Fibroblast of lung (primary cell): Measurements from ENCODE around the gene AAR2. TPM values are rescaled to one million over a fixed set of nuclear protein-coding genes. Genes with fewer than 3 reads are reported as not detected.

ENCODE experiments used
- DNase-seq, 2 donors: peaks; one replicate each; pipeline versions ENCODE4 v3.0.0 to v3.0.0-alpha.2; 2010; ENCODE audit warnings: low read depth in 2 of 2
- H2AFZ ChIP-seq: 2 replicates; pipeline ENCODE4 v1.5.1; 2012; ENCODE audit warnings: low read length, control low read depth, inconsistent platforms
- H3K27ac ChIP-seq: 2 replicates; pipeline ENCODE4 v1.5.1; 2011; ENCODE audit warnings: low read length, control low read depth; ENCODE audit not compliant: insufficient read depth
- H3K27me3 ChIP-seq: 2 replicates; pipeline ENCODE4 v1.5.1; 2011; ENCODE audit warnings: mild to moderate bottlenecking, low read length; ENCODE audit not compliant: control insufficient read depth, insufficient read depth
- H3K36me3 ChIP-seq: 2 replicates; pipeline ENCODE4 v1.5.1; 2011; ENCODE audit warnings: low read length; ENCODE audit not compliant: control insufficient read depth, insufficient read depth
- H3K4me1 ChIP-seq: 2 replicates; pipeline ENCODE4 v1.5.1; 2011; ENCODE audit warnings: low read length; ENCODE audit not compliant: control insufficient read depth, insufficient read depth; ENCODE audit errors: extremely low read depth
- H3K4me2 ChIP-seq: 2 replicates; pipeline ENCODE4 v1.5.1; 2011; ENCODE audit warnings: low read length, control low read depth; ENCODE audit not compliant: insufficient read depth; ENCODE audit errors: extremely low read depth
- H3K4me3 ChIP-seq, 4 experiments: fragments of 200-600 bp in 1 of 4; sonication (generic) in 1 of 4; replicated peaks in 1 of 4; 2 replicates each; pipeline ENCODE4 v1.5.1; 2011 to 2016; ENCODE audit warnings: low read length in 4 of 4, low read depth in 3 of 4, mild to moderate bottlenecking in 3 of 4, control low read depth in 2 of 4, inconsistent platforms in 1 of 4, mixed read lengths in 1 of 4; ENCODE audit not compliant: insufficient read depth in 1 of 4; ENCODE audit errors: control extremely low read depth in 1 of 4
- H3K79me2 ChIP-seq: 2 replicates; pipeline ENCODE4 v1.5.1; 2012; ENCODE audit warnings: mild to moderate bottlenecking, low read length, inconsistent platforms; ENCODE audit not compliant: control insufficient read depth, insufficient read depth
- H3K9ac ChIP-seq: 2 replicates; pipeline ENCODE4 v1.5.1; 2011; ENCODE audit warnings: mild to moderate bottlenecking, low read length, control low read depth; ENCODE audit not compliant: insufficient read depth
- H3K9me3 ChIP-seq: 2 replicates; pipeline ENCODE4 v1.5.1; 2012; ENCODE audit warnings: low read depth, low read length; ENCODE audit not compliant: control insufficient read depth, insufficient read depth
- H4K20me1 ChIP-seq: 2 replicates; pipeline ENCODE4 v1.5.1; 2011; ENCODE audit warnings: low read length; ENCODE audit not compliant: control insufficient read depth, insufficient read depth; ENCODE audit errors: extremely low read depth
- CTCF ChIP-seq, 2 donors: IDR thresholded peaks in 1 of 2; conservative IDR thresholded peaks in 1 of 2; 1 replicate in 1 of 2; 2 replicates in 1 of 2; pipeline ENCODE4 v1.5.1; 2011 to 2012; ENCODE audit warnings: low read length in 2 of 2, control low read depth in 1 of 2, inconsistent platforms in 1 of 2, low read depth in 1 of 2, mild to moderate bottlenecking in 1 of 2
- EZH2 ChIP-seq: IDR thresholded peaks from 2 replicates; pipeline ENCODE4 v1.5.1; 2012; ENCODE audit warnings: low read length, control low read depth, mild to moderate bottlenecking; ENCODE audit errors: missing control alignments
- polyA plus RNA-seq, 2 donors: library from polyadenylated mRNA; depleted of rRNA in 1 of 2; stranded (reverse) in 1 of 2; unstranded in 1 of 2; fragments of >200 nt; gene quantifications; 2 replicates each; pipeline ENCODE4 v1.2.1, GENCODE V29; 2011 to 2012; ENCODE audit warnings: missing spikeins in 1 of 2
- total RNA-seq: library from RNA; depleted of rRNA; stranded (reverse); fragments of >200 nt; gene quantifications from 2 replicates; pipeline ENCODE4 v1.2.1, GENCODE V29; 2014

The AAR2 gene
- total and polyA plus RNA-seq, 2 donors (not counting 1 experiment from before 2014, with no cell fraction given) = 24.6 to 25.3 TPM

DNA sequence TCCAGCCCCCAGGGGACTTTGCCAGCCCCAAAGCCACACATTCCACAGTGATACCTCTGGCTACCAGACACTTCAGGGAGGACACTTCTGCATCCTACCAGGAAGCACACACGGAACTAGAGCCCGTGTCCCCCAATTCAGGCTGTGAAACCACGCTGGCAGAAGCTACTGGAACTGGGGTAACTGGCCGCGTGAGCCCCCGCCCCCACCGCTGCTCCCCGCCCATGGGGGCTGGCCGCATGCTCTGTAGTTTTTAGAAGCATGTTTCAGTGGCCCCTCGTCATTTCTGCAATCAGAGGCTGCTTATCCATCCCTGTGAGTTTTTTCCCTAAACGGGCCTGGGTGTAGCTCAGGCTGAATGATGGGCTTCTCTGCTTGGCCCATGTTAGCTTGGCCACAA is 28.7 kb upstream of the AAR2 start:
- no peak overlapping the region for H3K9ac ChIP-seq
- no peak for DNase-seq
- no peak overlapping the region for H2AFZ ChIP-seq
- no peaks in the 10 kb centered on the region for H3K27me3 ChIP-seq
- no peaks in the 10 kb centered on the region for H3K9me3 ChIP-seq
- no peak overlapping the region for H3K4me3 ChIP-seq
- no peaks in the 10 kb centered on the region for H3K4me1 ChIP-seq
- no peaks in the 10 kb centered on the region for H3K79me2 ChIP-seq
- no peak overlapping the region for H3K4me2 ChIP-seq
- no peaks in the 10 kb centered on the region for H4K20me1 ChIP-seq
- H3K36me3 ChIP-seq = no peaks in the 10 kb centered on the region
- H3K27ac ChIP-seq = no peak overlapping the region
- TF ChIP-seq CTCF (conservative IDR thresholded peaks at IDR 0.05 in 1 of 2, IDR thresholded peaks at IDR 0.05 in 1 of 2; ENCODE audit: low read depth in 1 of 2, low read length in 2 of 2) = no peak
- TF ChIP-seq EZH2 = no peak

DNA sequence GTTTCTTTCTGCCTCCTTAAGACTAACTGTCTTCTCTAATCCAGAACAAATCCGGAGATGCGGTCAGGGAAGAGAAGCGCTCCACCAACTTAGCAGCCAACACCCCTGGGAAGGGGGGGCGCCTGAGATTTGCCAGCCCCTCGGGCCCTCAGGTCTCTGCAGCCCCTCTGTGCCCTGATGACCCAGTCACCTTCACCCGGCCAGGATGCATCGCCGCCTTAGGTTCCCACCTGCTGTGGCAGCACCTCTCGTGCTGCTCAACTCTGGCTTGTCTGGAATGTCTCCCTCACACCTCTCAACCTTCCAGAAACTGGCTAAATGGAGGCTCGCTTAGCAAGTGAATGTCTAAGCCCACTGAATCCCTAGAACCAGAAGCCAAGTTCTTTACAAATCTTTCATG is 28.0 kb upstream of the AAR2 start:
- Histone ChIP-seq H3K79me2 (no peaks in the 10 kb centered on the region), H3K4me3 (no peak overlapping the region), H3K9me3 (no peaks in the 10 kb centered on the region), H3K4me1 (no peaks in the 10 kb centered on the region), H3K4me2 (no peak overlapping the region), H3K27me3 (no peaks in the 10 kb centered on the region), H2AFZ (no peak overlapping the region), H4K20me1 (no peaks in the 10 kb centered on the region), H3K27ac (no peak overlapping the region), H3K9ac (no peak overlapping the region), H3K36me3 (no peaks in the 10 kb centered on the region)
- DNase-seq = no peak
- TF ChIP-seq EZH2 (no peak), CTCF (conservative IDR thresholded peaks at IDR 0.05 in 1 of 2, IDR thresholded peaks at IDR 0.05 in 1 of 2; ENCODE audit: low read depth in 1 of 2, low read length in 2 of 2) (no peak)

DNA sequence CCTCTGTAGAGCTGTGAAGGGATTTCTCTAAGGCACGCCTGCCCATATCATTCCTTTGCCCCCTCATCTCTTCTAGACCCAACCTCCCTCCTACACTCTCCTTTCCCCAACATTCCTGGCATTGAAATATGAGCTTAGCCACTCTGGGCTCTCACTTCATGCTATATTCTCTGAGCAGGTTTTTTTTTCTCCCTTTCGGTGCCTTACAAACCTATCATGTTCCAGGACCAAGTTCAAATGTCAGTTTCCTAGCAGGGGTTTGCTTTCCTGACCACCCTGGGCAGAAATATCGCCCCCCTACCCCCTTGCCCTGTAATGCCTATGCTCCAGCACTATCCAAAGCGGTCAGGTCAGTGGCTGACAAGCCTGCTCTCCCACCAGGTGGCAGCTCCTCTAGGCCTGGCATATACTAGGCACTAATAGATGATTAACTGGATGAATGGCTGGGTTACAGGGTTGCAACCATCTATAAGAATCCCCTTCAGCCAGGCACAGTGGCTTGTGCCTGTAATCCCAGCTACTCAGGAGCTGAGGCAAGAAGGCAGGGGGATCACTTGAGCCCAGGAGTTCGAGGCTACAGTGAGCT is 25.7 kb upstream of the AAR2 start:
- Histone ChIP-seq H3K79me2 (no peaks in the 10 kb centered on the region), H3K27me3 (no peaks in the 10 kb centered on the region), H3K36me3 (no peaks in the 10 kb centered on the region), H3K9ac (no peak overlapping the region), H3K4me1 (no peaks in the 10 kb centered on the region), H2AFZ (no peak overlapping the region), H3K4me2 (no peak overlapping the region), H3K27ac (no peak overlapping the region), H3K9me3 (no peaks in the 10 kb centered on the region), H3K4me3 (no peak overlapping the region), H4K20me1 (no peaks in the 10 kb centered on the region)
- TF ChIP-seq CTCF (conservative IDR thresholded peaks at IDR 0.05 in 1 of 2, IDR thresholded peaks at IDR 0.05 in 1 of 2; ENCODE audit: low read depth in 1 of 2, low read length in 2 of 2) (peak in 1 of 2 donors; percentile 7), EZH2 (no peak)
- peak in 1 of 2 donors; percentile 5 for DNase-seq
